NOMO-1 treated with DMSO at 0.1 percent for 48 hours (cell line): ENCODE results near the gene TFPI.

Source experiments
- DNase-seq: peaks from one replicate; lab custom pipeline; 2025; ENCODE audit not compliant: unreplicated experiment; lab: John Stamatoyannopoulos, UW

The TFPI gene

GRCh38 chr2:187469538-187469937 lies 84.7 kb downstream of the TFPI start:
- no peak for DNase-seq

- DNase-seq: no peak
These were observed 86.0 kb downstream of the TFPI start for GRCh38 chr2:187468262-187468661.

GRCh38 chr2:187466129-187466792 lies 88.0 kb downstream of the TFPI start:
- DNase-seq: no peak

GRCh38 chr2:187462839-187463238 lies 91.4 kb downstream of the TFPI start:
- no peak for DNase-seq

- no peak for DNase-seq
These were observed 92.7 kb downstream of the TFPI start for GRCh38 chr2:187461294-187462261.

- DNase-seq: no peak
These were observed 95.0 kb downstream of the TFPI start for GRCh38 chr2:187459256-187459655.

- no peak for DNase-seq
These were observed 101.1 kb downstream of the TFPI start for GRCh38 chr2:187453078-187453641.

GRCh38 chr2:187451510-187451909 lies 102.7 kb downstream of the TFPI start:
- no peak for DNase-seq

GRCh38 chr2:187447336-187447735 lies 106.9 kb downstream of the TFPI start:
- DNase-seq: no peak

- no peak for DNase-seq
These were observed 107.5 kb downstream of the TFPI start for GRCh38 chr2:187446711-187447110.

- no peak for DNase-seq
These were observed 109.2 kb downstream of the TFPI start for GRCh38 chr2:187445051-187445450.

- DNase-seq: no peak
These were observed 111.5 kb downstream of the TFPI start for GRCh38 chr2:187442778-187443177.

GRCh38 chr2:187442378-187442777 lies 111.9 kb downstream of the TFPI start:
- no peak for DNase-seq

GRCh38 chr2:187440101-187440675 lies 114.0 kb downstream of the TFPI start:
- no peak for DNase-seq

GRCh38 chr2:187438455-187438854 lies 115.8 kb downstream of the TFPI start:
- DNase-seq: no peak

GRCh38 chr2:187435756-187436155 lies 118.5 kb downstream of the TFPI start:
- no peak for DNase-seq

- no peak for DNase-seq
These were observed 119.2 kb downstream of the TFPI start for GRCh38 chr2:187435078-187435477.

- no peak for DNase-seq
These were observed 119.9 kb downstream of the TFPI start for GRCh38 chr2:187434342-187434785.

GRCh38 chr2:187431911-187432310 lies 122.3 kb downstream of the TFPI start:
- no peak for DNase-seq

GRCh38 chr2:187429989-187430388 lies 124.2 kb downstream of the TFPI start:
- no peak for DNase-seq

- DNase-seq: no peak
These were observed 130.1 kb downstream of the TFPI start for GRCh38 chr2:187424146-187424545.
